GM10266 (cell line): ENCODE data around the gene FCRL6.

Source experiments
- DNase-seq: peaks from one replicate; pipeline ENCODE4 v3.0.0; 2012; ENCODE audit errors: extremely low spot score
- CTCF ChIP-seq: IDR thresholded peaks from 2 replicates; pipeline ENCODE4 v1.5.1; 2012; ENCODE audit warnings: mild to moderate bottlenecking, low read depth; ENCODE audit not compliant: control insufficient read depth, insufficient read depth; ENCODE audit errors: missing control alignments

FCRL6 gene

GRCh38 chr1:159854116-159854692 lies 52.0 kb downstream of the FCRL6 start:
- DNase-seq: no peak
- TF ChIP-seq CTCF: no peak

- DNase-seq: peak; percentile 65
Observed at GRCh38 chr1:159854693-159855192, 52.6 kb downstream of the FCRL6 start.

GRCh38 chr1:159855709-159856108 lies 53.5 kb downstream of the FCRL6 start:
- DNase-seq: no peak
- TF ChIP-seq CTCF: no peak

More at GRCh38 chr1:159854693-159855192, 52.6 kb downstream of the FCRL6 start:
- TF ChIP-seq CTCF: no peak

DNA sequence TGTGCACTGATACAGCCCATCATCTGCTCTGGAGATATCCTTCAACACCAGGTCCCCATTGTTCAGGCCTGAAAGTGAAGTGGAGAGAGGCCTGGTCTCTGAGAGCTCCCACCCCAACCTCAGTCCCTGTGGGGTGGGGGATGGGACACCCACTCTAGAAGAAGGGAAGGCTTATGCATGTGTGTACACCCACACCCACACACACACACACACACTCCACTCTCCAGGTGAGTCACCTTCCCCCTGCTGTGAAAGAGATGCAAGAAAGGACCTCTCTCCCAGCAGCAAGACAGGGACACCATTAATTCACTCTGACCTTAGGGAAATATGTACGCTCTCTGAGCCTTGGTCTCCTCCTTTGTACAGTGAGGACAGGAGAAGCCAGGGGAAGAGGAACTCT lies 54.4 kb downstream of the FCRL6 start:
- TF ChIP-seq CTCF: no peak
- no peak for DNase-seq

- no peak for DNase-seq
- no peak for TF ChIP-seq CTCF
Observed at GRCh38 chr1:159857889-159858288, 55.7 kb downstream of the FCRL6 start.

GRCh38 chr1:159859767-159860322 lies 57.7 kb downstream of the FCRL6 start:
- DNase-seq: no peak

More at GRCh38 chr1:159859767-159860322, 57.7 kb downstream of the FCRL6 start:
- no peak for TF ChIP-seq CTCF
